CD4-positive, alpha-beta memory T cell (primary cell): ENCODE results near the gene OR2M4. TPM values are rescaled to one million over a fixed set of nuclear protein-coding genes. Genes with fewer than 3 reads are reported as not detected.
A peak's percentile ranks its signal among the peaks of the same experiment; 100 is the strongest.
"Not testable (repeated sequence)": the region's sequence is repeated elsewhere in the genome, so short reads cannot be mapped to it uniquely, and the experiment has no call there.

Experiments
- CTCF ChIA-PET: fragments of 350-600 bp; sonication (Branson Sonifier 250); formaldehyde crosslinking; loops from one replicate; lab custom pipeline; 2021; ENCODE audit warnings: inconsistent platforms; ENCODE audit not compliant: partially characterized antibody; lab: Charles Lee
- POLR2A ChIA-PET: fragments of 350-600 bp; sonication (Branson Sonifier 250); formaldehyde crosslinking; loops from one replicate; lab custom pipeline; 2021; ENCODE audit not compliant: partially characterized antibody; lab: Charles Lee
- DNase-seq, 5 donors: peaks; one replicate each; pipeline versions ENCODE4 v3.0.0 to v3.0.0-alpha.2; 2020 to 2022; ENCODE audit warnings: mixed read lengths in 1 of 5
- H3K27ac ChIP-seq: one replicate; pipeline ENCODE4 v1.7.0; 2013; ENCODE audit warnings: low read depth, low read length
- H3K27me3 ChIP-seq: 2 replicates; pipeline ENCODE4 v1.7.0; 2013; ENCODE audit warnings: mild to moderate bottlenecking, low read length, moderate library complexity; ENCODE audit not compliant: insufficient read depth
- H3K36me3 ChIP-seq: 2 replicates; pipeline ENCODE4 v1.7.0; 2013; ENCODE audit warnings: mild to moderate bottlenecking, low read length, moderate library complexity; ENCODE audit not compliant: insufficient read depth
- H3K4me1 ChIP-seq: 2 replicates; pipeline ENCODE4 v1.7.0; 2013; ENCODE audit warnings: mild to moderate bottlenecking, low read length, moderate library complexity; ENCODE audit not compliant: insufficient read depth
- H3K4me3 ChIP-seq, 2 donors: one replicate each; pipeline ENCODE4 v1.7.0; 2013; ENCODE audit warnings: low read length in 2 of 2, mild to moderate bottlenecking in 1 of 2
- H3K9me3 ChIP-seq, 2 donors: one replicate each; pipeline ENCODE4 v1.7.0; 2013; ENCODE audit warnings: low read length in 2 of 2, control low read depth in 1 of 2; ENCODE audit not compliant: control insufficient read depth in 1 of 2
- H3K27ac Mint-ChIP-seq, 7 donors: one replicate each; pipeline ENCODE4 v1.8.0; 2020 to 2021; ENCODE audit warnings: mixed read lengths in 7 of 7, mild to moderate bottlenecking in 6 of 7, inconsistent platforms in 3 of 7, moderate library complexity in 3 of 7
- H3K27me3 Mint-ChIP-seq, 2 donors: one replicate each; pipeline ENCODE4 v1.8.0; 2020 to 2021; ENCODE audit warnings: mixed read lengths in 2 of 2
- H3K36me3 Mint-ChIP-seq, 2 donors: one replicate each; pipeline ENCODE4 v1.8.0; 2020 to 2021; ENCODE audit warnings: mixed read lengths in 2 of 2, inconsistent platforms in 1 of 2, mild to moderate bottlenecking in 1 of 2
- H3K4me1 Mint-ChIP-seq, 4 donors: one replicate each; pipeline ENCODE4 v1.8.0; 2020 to 2021; ENCODE audit warnings: mixed read lengths in 4 of 4, mild to moderate bottlenecking in 1 of 4
- H3K4me3 Mint-ChIP-seq, 8 donors: one replicate each; pipeline ENCODE4 v1.8.0; 2020 to 2021; ENCODE audit warnings: mixed read lengths in 8 of 8, mild to moderate bottlenecking in 7 of 8, moderate library complexity in 6 of 8, inconsistent platforms in 3 of 8
- H3K9me3 Mint-ChIP-seq, 8 donors: one replicate each; pipeline ENCODE4 v1.8.0; 2020 to 2021; ENCODE audit warnings: mixed read lengths in 8 of 8, mild to moderate bottlenecking in 5 of 8, inconsistent platforms in 3 of 8, moderate library complexity in 1 of 8
- intact Hi-C: fragments of 100-400 bp; cut with micrococcal nuclease; formaldehyde crosslinking; loops from one replicate; pipeline ENCODE4 v1.15.1; 2023
- polyA plus RNA-seq, 2 donors: library from polyadenylated mRNA; unstranded; fragments of 300-500 nt; fragmentation: Illumina TruSeq; gene quantifications; one replicate each; pipeline ENCODE4 v1.2.3, GENCODE V29; 2021
- total RNA-seq, 2 experiments: library from RNA; stranded (reverse); gene quantifications; one replicate each; pipeline ENCODE4 v1.2.3, GENCODE V29; 2021

The OR2M4 gene
- total and polyA plus RNA-seq, 4 experiments from 2014 or later: not detected

DNA sequence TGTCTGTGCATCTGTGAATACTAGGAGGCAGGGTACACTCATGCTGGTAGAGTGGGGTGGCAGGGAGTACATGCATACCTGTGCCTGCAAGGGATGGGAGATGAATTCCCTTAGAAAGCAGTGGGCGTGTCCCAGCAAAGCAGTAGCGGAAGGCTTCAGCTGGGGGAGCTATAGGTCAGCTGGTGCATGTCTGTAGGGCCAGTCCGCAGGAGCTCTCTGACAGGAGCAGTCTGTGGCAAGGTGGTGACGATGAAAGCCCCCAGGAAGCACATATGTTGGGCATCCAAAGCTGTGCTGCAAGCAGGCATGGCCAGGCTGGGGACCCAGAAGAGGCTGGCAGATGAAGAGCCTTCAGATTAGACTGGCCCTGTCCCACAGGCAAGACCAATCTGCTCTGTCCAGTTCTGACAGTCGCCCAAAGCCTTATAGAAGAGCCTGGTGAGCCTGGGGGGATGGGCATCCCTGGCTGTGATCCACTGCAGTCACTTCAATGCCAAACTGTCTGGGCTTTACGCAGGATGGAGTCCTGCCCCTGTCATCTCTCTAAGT, 1.8 kb upstream of the OR2M4 start:
- Histone ChIP-seq H3K4me3 (no peak overlapping the region), H3K36me3 (no peaks in the 10 kb centered on the region), H3K27me3 (no peaks in the 10 kb centered on the region), H3K4me1 (no peaks in the 10 kb centered on the region), H3K27ac (no peak overlapping the region), H3K9me3 (no peaks in the 10 kb centered on the region)
- POLR2A ChIA-PET: no interaction called here
- no peaks in the 10 kb centered on the region for H3K36me3 Mint-ChIP-seq
- no peak for DNase-seq
- intact Hi-C loops: no loop called here
- peaks cover 0 to 20% (median 5%) of the 10 kb centered on the region in 8 donors for H3K9me3 Mint-ChIP-seq
- H3K27ac Mint-ChIP-seq: no peak overlapping the region
- H3K27me3 Mint-ChIP-seq: no peaks in the 10 kb centered on the region
- CTCF ChIA-PET: interaction anchor here (0.6 kb wide), 1 partner anchor 18 kb away, joined by 3 read pairs; no protein-coding TSS in a partner anchor
- H3K4me1 Mint-ChIP-seq: no peaks in the 10 kb centered on the region
- no peak overlapping the region for H3K4me3 Mint-ChIP-seq

DNA sequence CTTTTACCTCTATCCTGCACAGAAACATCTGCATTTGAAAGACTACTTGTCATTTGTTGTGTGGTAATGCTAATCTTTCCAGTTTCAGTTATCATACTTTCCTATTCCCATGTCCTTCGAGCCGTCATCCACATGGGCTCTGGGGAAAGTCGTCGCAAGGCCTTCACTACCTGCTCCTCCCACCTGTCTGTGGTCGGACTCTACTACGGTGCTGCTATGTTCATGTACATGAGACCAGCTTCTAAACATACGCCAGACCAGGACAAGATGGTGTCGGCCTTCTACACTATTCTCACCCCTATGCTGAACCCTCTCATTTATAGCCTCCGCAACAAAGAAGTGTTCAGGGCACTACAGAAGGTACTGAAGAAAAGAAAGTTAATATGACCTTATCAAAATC, 8.3 kb downstream of the OR2M4 start:
- Mint-ChIP-seq H3K9me3 (peaks cover 0 to 6% (median 0%) of the 10 kb centered on the region in 8 donors), H3K4me3 (peak overlapping the region in 1 of 8 donors; percentile 1), H3K27me3 (peaks cover 3 to 9% of the 10 kb centered on the region in 2 donors), H3K36me3 (no peaks in the 10 kb centered on the region), H3K27ac (peak overlapping the region in 1 of 7 donors; percentile 26), H3K4me1 (peaks cover 0 to 2% (median under 1%) of the 10 kb centered on the region in 4 donors)
- H3K9me3 ChIP-seq: no peaks in the 10 kb centered on the region
- H3K36me3 ChIP-seq: no peaks in the 10 kb centered on the region
- peaks cover 3% of the 10 kb centered on the region for H3K4me1 ChIP-seq
- POLR2A ChIA-PET: no interaction called here
- CTCF ChIA-PET: no interaction called here
- peak in 1 of 5 donors; percentile 28 for DNase-seq
- H3K27me3 ChIP-seq: no peaks in the 10 kb centered on the region
- intact Hi-C loops: no loop called here
- H3K4me3 ChIP-seq: no peak overlapping the region
- H3K27ac ChIP-seq: no peak overlapping the region

DNA sequence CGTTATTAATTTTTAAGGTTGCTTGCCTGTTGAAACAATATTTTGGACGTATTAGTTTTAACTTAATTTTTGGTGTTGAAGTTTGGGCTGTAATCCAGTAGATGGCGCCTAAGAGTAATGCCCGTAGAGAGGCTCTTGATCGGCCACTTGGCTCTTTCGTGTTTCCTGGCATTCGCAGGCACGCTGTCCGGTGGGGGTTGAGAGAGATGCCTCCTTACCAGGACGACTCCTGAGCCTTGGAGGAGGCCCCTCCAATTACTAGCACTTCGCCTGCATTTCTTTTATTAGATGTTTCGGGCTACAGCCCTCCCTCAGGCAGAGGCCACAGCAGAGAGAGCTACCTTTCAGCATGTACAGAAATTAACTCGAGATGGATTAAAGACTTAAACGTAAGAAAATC, 12.0 kb downstream of the OR2M4 start:
- intact Hi-C loops: loop anchor here (1.0 to 10.0 kb wide), 2 partner anchors 372 to 443 kb away; no protein-coding TSS in a partner anchor
- no peak overlapping the region for H3K27ac ChIP-seq
- Mint-ChIP-seq H3K27ac (peak overlapping the region in 1 of 7 donors; percentile 7), H3K4me3 (peak overlapping the region in 4 of 8 donors; percentile 1 to 62 (median 44)), H3K4me1 (peaks cover 0 to 2% (median under 1%) of the 10 kb centered on the region in 4 donors), H3K36me3 (no peaks in the 10 kb centered on the region), H3K9me3 (no peaks in the 10 kb centered on the region), H3K27me3 (peaks cover 3 to 11% of the 10 kb centered on the region in 2 donors)
- no peaks in the 10 kb centered on the region for H3K9me3 ChIP-seq
- CTCF ChIA-PET: interaction anchor here (0.7 to 1.9 kb wide), 4 partner anchors 15 to 436 kb away, joined by 3 to 5 read pairs (median 4); no protein-coding TSS in a partner anchor
- POLR2A ChIA-PET: no interaction called here
- H3K36me3 ChIP-seq: no peaks in the 10 kb centered on the region
- peaks cover 3% of the 10 kb centered on the region for H3K4me1 ChIP-seq
- DNase-seq: peak in 4 of 5 donors; percentile 14 to 32 (median 26)
- H3K4me3 ChIP-seq: no peak overlapping the region
- no peaks in the 10 kb centered on the region for H3K27me3 ChIP-seq

DNA sequence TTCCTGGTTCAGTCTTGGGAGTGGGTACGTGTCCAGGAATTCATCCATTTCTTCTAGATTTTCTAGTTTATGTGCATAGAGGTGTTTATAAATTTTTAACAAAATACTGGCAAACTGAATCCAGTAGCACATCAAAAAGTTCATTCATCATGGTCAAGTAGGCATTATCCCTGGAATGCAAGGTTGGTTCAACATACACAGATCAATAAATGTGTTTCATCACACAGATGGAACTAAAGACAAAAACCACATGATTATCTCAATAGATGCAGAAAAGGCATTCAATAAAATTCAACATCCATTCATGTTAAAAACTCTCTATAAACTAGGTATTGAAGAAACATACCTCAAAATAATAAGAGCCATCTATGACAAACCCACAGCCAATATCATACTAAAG, 28.1 kb downstream of the OR2M4 start:
- H3K4me3 ChIP-seq, POLR2A ChIA-PET, H3K4me3 Mint-ChIP-seq, H3K27me3 Mint-ChIP-seq, H3K9me3 ChIP-seq, H3K4me1 ChIP-seq, DNase-seq, intact Hi-C loops, H3K36me3 ChIP-seq, H3K4me1 Mint-ChIP-seq, CTCF ChIA-PET, H3K27ac ChIP-seq, H3K36me3 Mint-ChIP-seq, H3K27ac Mint-ChIP-seq, H3K27me3 ChIP-seq: not testable (repeated sequence)
- H3K9me3 Mint-ChIP-seq: peaks cover 0 to 19% (median 13%) of the 10 kb centered on the region in 8 donors

DNA sequence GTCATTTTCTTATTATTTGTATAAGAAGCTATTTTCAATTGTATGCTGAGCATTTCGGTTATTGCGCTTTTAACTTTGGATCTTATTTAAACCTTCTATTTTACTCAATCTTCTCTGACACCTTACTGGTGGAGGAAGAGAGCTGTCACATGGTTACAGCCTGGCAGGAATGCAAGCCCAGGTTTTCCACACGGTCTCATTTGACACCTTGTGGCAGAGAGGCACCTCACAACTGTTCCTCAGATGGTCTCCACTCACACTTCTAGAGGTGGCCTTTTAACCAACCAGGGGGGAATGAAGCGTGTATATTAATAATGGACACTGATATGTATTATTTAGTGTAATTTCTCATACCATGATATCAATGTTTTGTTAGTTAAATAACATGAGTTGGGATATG, 37.0 kb downstream of the OR2M4 start:
- H3K27me3 Mint-ChIP-seq: peaks cover 0 to 2% of the 10 kb centered on the region in 2 donors
- ChIA-PET CTCF (no interaction called here), POLR2A (no interaction called here)
- intact Hi-C loops: no loop called here
- DNase-seq: no peak
- H3K36me3 ChIP-seq: no peaks in the 10 kb centered on the region
- H3K4me1 ChIP-seq: no peaks in the 10 kb centered on the region
- peaks cover 0 to 5% (median 0%) of the 10 kb centered on the region in 8 donors for H3K9me3 Mint-ChIP-seq
- no peak overlapping the region for H3K27ac Mint-ChIP-seq
- H3K9me3 ChIP-seq: no peaks in the 10 kb centered on the region
- H3K36me3 Mint-ChIP-seq: no peaks in the 10 kb centered on the region
- no peak overlapping the region for H3K27ac ChIP-seq
- H3K27me3 ChIP-seq: no peaks in the 10 kb centered on the region
- no peak overlapping the region for H3K4me3 Mint-ChIP-seq
- no peak overlapping the region for H3K4me3 ChIP-seq
- no peaks in the 10 kb centered on the region for H3K4me1 Mint-ChIP-seq

DNA sequence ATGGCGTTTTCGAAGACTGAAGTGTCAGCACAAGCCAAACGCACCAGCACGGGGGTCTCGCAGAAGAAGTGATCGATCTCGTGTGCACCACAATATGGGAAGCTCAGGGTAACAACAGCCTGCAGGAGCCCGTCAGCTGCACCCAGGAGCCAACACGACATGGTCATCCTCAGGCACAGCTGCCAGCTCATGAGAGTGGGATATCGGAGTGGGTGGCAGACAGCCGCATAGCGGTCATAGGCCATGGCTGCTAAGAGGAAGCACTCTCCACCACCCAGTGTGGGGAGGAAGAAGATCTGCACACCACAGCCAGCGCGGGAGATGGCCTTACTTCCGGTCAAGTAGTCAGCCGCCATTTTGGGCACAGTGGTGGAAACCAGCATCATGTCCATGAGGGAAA, 42.0 kb downstream of the OR2M4 start:
- H3K36me3 Mint-ChIP-seq, H3K4me3 ChIP-seq, intact Hi-C loops, H3K4me3 Mint-ChIP-seq, H3K27me3 ChIP-seq, H3K4me1 Mint-ChIP-seq, H3K9me3 ChIP-seq, H3K27me3 Mint-ChIP-seq, H3K36me3 ChIP-seq, DNase-seq, POLR2A ChIA-PET, H3K9me3 Mint-ChIP-seq, H3K27ac ChIP-seq, H3K27ac Mint-ChIP-seq, H3K4me1 ChIP-seq, CTCF ChIA-PET: not testable (repeated sequence)

DNA sequence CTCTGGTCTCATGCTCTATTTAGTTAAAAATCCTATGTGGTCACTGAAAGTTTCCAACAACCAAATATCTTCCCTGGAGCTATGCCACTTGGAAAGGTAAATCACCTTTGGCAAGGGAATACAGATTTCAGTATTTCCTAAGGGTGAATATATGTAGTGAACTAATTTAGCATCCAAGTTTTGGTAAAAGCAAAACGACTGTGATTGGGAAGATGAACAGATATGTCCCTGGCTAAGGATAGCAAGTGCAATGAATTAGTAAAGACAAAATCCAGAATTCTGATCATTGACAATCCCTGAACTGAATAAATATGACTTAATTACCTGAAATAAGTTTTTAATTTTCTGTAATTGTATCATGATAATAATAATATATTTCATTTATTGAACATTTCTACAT, 46.7 kb downstream of the OR2M4 start, which contains the start of gene OR2T33:
OR2T33 (minus strand) TSS at position 101 of the 400 bp plus-strand sequence. CDS start 4,162 bp downstream, outside the sequence.
- peaks cover 0 to 3% (median 0%) of the 10 kb centered on the region in 8 donors for H3K9me3 Mint-ChIP-seq
- no peaks in the 10 kb centered on the region for H3K27me3 Mint-ChIP-seq
- Histone ChIP-seq H3K4me3 (no peak within 1 kb of the TSS), H3K36me3 (no peaks in the 10 kb centered on the region), H3K27ac (no peak within 1 kb of the TSS), H3K4me1 (no peaks in the 10 kb centered on the region), H3K9me3 (no peaks in the 10 kb centered on the region), H3K27me3 (no peaks in the 10 kb centered on the region)
- ChIA-PET CTCF (no interaction called here), POLR2A (no interaction called here)
- no peaks in the 10 kb centered on the region for H3K4me1 Mint-ChIP-seq
- H3K36me3 Mint-ChIP-seq: no peaks in the 10 kb centered on the region
- intact Hi-C loops: no loop called here
- DNase-seq: no peak
- H3K4me3 Mint-ChIP-seq: no peak within 1 kb of the TSS
- H3K27ac Mint-ChIP-seq: no peak within 1 kb of the TSS
